Common myeloid progenitor, CD34-positive (primary cell): ENCODE results near the gene SLC28A3. TPM values are rescaled to one million over a fixed set of nuclear protein-coding genes. Genes with fewer than 3 reads are reported as not detected.
"Not testable (repeated sequence)": the region's sequence is repeated elsewhere in the genome, so short reads cannot be mapped to it uniquely, and the experiment has no call there.

Source experiments
- CTCF ChIA-PET: fragments of 350-600 bp; sonication (Branson Sonifier 250); formaldehyde crosslinking; loops from one replicate; lab custom pipeline; 2021; ENCODE audit warnings: antibody characterized with exemption; lab: Charles Lee
- POLR2A ChIA-PET: fragments of 350-600 bp; sonication (Branson Sonifier 250); formaldehyde crosslinking; loops from one replicate; lab custom pipeline; 2021; ENCODE audit warnings: antibody characterized with exemption; lab: Charles Lee
- DNase-seq, 3 donors: peaks; one replicate each; pipeline versions ENCODE4 v3.0.0 to v3.0.0-alpha.2; 2013
- H3K27ac ChIP-seq, 2 experiments: 1 replicate in 1 of 2; 2 replicates in 1 of 2; pipeline ENCODE4 v1.7.0; 2013; ENCODE audit warnings: inconsistent platforms in 2 of 2, low read length in 2 of 2, mild to moderate bottlenecking in 2 of 2, low read depth in 1 of 2, moderate library complexity in 1 of 2; ENCODE audit not compliant: severe bottlenecking in 2 of 2, insufficient read depth in 1 of 2, poor library complexity in 1 of 2
- H3K27me3 ChIP-seq, 5 experiments: replicated peaks in 2 of 5; 1 replicate in 3 of 5; 2 replicates in 2 of 5; pipeline versions ENCODE4 v1.6.1 to v1.7.0; 2013; ENCODE audit warnings: low read length in 4 of 5, mild to moderate bottlenecking in 2 of 5, moderate library complexity in 2 of 5, inconsistent platforms in 1 of 5; ENCODE audit not compliant: insufficient read depth in 5 of 5, control insufficient read depth in 4 of 5
- H3K36me3 ChIP-seq, 4 experiments: 1 replicate in 2 of 4; 2 replicates in 2 of 4; pipeline versions ENCODE4 v1.6.1 to v1.7.0; 2013; ENCODE audit warnings: low read length in 3 of 4, control low read depth in 1 of 4, mild to moderate bottlenecking in 1 of 4; ENCODE audit not compliant: control insufficient read depth in 4 of 4, insufficient read depth in 4 of 4
- H3K4me1 ChIP-seq, 4 experiments: 1 replicate in 3 of 4; 2 replicates in 1 of 4; pipeline versions ENCODE4 v1.6.1 to v1.7.1; 2013; ENCODE audit warnings: low read length in 3 of 4, mild to moderate bottlenecking in 3 of 4, control low read depth in 1 of 4, inconsistent platforms in 1 of 4, moderate library complexity in 1 of 4; ENCODE audit not compliant: control insufficient read depth in 4 of 4, insufficient read depth in 4 of 4; ENCODE audit errors: control extremely low read depth in 1 of 4
- H3K4me3 ChIP-seq, 7 experiments: 1 replicate in 4 of 7; 2 replicates in 3 of 7; pipeline versions ENCODE4 v1.5.1 to v1.7.0; 2013; ENCODE audit warnings: mild to moderate bottlenecking in 7 of 7, low read length in 6 of 7, moderate library complexity in 6 of 7, inconsistent platforms in 2 of 7, low read depth in 2 of 7, control low read depth in 1 of 7; ENCODE audit not compliant: insufficient read depth in 4 of 7, control insufficient read depth in 1 of 7; ENCODE audit errors: extremely low read depth in 1 of 7
- H3K9me3 ChIP-seq, 5 experiments: 1 replicate in 4 of 5; 2 replicates in 1 of 5; pipeline versions ENCODE4 v1.6.1 to v1.7.1; 2013; ENCODE audit warnings: low read length in 4 of 5, mild to moderate bottlenecking in 2 of 5, inconsistent platforms in 1 of 5, low read depth in 1 of 5, moderate library complexity in 1 of 5; ENCODE audit not compliant: control insufficient read depth in 4 of 5, insufficient read depth in 2 of 5; ENCODE audit errors: control extremely low read depth in 1 of 5
- WGBS: methylation state at CpG from one replicate; pipeline ENCODE4 v1.1.5; 2013; ENCODE audit not compliant: insufficient coverage; 5-methylcytosine and 5-hydroxymethylcytosine counted together
- polyA plus RNA-seq: library from polyadenylated mRNA; unstranded; fragments of 120-200 nt; gene quantifications from one replicate; pipeline ENCODE4 v1.2.1, GENCODE V29; 2013

The SLC28A3 gene, protein sequence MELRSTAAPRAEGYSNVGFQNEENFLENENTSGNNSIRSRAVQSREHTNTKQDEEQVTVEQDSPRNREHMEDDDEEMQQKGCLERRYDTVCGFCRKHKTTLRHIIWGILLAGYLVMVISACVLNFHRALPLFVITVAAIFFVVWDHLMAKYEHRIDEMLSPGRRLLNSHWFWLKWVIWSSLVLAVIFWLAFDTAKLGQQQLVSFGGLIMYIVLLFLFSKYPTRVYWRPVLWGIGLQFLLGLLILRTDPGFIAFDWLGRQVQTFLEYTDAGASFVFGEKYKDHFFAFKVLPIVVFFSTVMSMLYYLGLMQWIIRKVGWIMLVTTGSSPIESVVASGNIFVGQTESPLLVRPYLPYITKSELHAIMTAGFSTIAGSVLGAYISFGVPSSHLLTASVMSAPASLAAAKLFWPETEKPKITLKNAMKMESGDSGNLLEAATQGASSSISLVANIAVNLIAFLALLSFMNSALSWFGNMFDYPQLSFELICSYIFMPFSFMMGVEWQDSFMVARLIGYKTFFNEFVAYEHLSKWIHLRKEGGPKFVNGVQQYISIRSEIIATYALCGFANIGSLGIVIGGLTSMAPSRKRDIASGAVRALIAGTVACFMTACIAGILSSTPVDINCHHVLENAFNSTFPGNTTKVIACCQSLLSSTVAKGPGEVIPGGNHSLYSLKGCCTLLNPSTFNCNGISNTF
- polyA plus RNA-seq = 0.05 TPM

DNA sequence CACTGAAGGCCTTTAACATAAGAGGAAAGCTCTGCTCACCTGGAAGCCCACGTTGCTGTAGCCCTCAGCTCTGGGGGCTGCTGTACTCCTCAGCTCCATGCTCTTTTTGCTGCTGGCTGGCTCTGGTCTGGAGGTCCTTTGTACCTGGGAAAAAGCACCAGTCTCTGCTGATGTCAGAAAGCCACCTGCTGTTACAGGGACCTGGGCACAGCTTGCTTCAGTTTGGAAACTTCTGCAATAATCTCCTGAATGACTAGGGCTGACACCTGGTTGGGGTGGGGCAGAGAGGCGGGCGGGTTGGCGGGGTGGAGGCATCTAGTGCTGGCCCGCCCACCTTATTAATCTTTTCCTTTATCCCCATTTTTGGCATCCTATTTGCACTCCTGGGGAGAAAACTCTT is at the start of gene SLC28A3:
SLC28A3 (minus strand) TSS at position 224 of the 400 bp plus-strand sequence; CDS start at position 99, 125 bp downstream.
- H3K4me3 ChIP-seq = no peak within 1 kb of the TSS
- H3K36me3 ChIP-seq = no peaks in the 10 kb centered on the region
- 100% methylated on average over 2 of the region's 5 CpGs for WGBS
- H3K27ac ChIP-seq = no peak within 1 kb of the TSS
- ChIA-PET POLR2A (no interaction called here), CTCF (interaction anchor here (1.2 kb wide), 1 partner anchor 46 kb away, joined by 5 read pairs; no protein-coding TSS in a partner anchor)
- no peaks in the 10 kb centered on the region for H3K4me1 ChIP-seq
- no peak for DNase-seq
- H3K27me3 ChIP-seq = no peaks in the 10 kb centered on the region
- no peaks in the 10 kb centered on the region for H3K9me3 ChIP-seq

DNA sequence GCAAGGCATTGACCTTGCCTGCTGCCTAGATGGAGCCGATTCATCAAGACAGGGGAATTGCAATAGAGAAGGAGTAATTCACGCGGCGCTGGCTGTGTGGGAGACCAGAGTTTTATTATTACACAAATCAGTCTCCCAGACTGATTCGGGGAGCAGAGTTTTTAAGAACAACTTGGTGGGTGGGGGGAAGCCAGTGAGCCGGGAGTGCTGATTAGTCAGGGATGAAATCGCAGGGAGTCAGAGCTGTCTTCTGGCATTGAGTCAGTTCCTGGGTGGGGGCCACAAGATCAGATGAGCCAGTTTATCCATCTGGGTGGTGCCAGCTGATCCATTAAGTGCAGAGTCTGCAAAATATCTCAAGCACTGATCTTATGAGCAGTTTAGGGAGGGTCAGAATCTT is 49.7 kb upstream of the SLC28A3 start:
- H3K27ac ChIP-seq, DNase-seq, POLR2A ChIA-PET, CTCF ChIA-PET, H3K4me3 ChIP-seq, H3K4me1 ChIP-seq, H3K27me3 ChIP-seq, H3K36me3 ChIP-seq, H3K9me3 ChIP-seq: not testable (repeated sequence)
- 95% methylated on average over 3 of the region's 7 CpGs for WGBS

DNA sequence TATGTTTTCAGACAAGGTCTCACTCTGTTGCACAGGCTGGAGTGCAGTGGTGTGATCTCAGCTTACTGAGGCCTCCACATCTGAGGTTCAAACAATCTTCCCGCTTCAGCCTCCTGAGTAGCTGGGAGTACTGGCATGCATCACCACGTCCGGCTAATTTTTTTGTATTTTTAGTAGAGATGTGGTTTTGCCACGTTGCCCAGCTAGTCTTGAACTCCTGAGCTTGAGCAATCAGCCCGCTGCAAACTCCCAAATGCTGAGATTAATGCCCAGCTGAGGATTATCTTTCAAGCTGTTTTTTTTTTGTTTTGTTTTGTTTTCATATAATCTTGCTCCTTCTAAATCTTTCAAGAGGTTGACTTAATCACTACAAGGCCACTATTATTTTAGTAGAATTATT is 47.3 kb upstream of the SLC28A3 start:
- ChIA-PET POLR2A (no interaction called here), CTCF (interaction anchor here (1.9 kb wide), 1 partner anchor 9 kb away, joined by 13 read pairs; no protein-coding TSS in a partner anchor)
- DNase-seq = no peak
- Histone ChIP-seq H3K4me3 (no peak overlapping the region), H3K27me3 (no peaks in the 10 kb centered on the region), H3K36me3 (no peaks in the 10 kb centered on the region), H3K9me3 (no peaks in the 10 kb centered on the region), H3K4me1 (peaks cover 0 to 2% (median 0%) of the 10 kb centered on the region in 4 experiments), H3K27ac (no peak overlapping the region)
- WGBS = no CpG with 5 or more reads among the region's 5 CpGs

DNA sequence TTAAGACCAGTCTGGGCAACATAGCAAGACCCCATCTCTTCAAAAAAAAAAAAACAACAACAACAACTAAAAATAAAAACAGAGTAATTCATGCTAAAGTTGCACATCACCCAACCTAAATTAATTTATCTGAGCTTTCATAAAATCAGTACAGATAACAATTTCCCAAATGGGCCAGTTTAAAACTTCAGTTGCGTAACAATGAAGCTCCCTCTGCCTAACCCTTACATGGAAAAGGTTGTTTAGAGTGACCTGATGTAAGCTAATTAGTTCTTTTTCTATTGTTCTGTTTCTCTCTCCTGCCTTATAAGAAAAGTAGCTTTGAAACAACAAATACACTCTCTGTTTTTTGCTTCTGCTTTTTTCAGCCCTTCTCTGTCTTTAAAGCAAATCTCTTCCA is 46.2 kb upstream of the SLC28A3 start:
- DNase-seq = no peak
- WGBS = 100% methylated on average over 1 of the region's 1 CpG
- H3K9me3 ChIP-seq = no peaks in the 10 kb centered on the region
- no peaks in the 10 kb centered on the region for H3K27me3 ChIP-seq
- ChIA-PET POLR2A (no interaction called here), CTCF (interaction anchor here (1.1 to 1.9 kb wide), 2 partner anchors 10 to 18 kb away, joined by 4 to 13 read pairs; no protein-coding TSS in a partner anchor)
- H3K27ac ChIP-seq = no peak overlapping the region
- H3K4me1 ChIP-seq = peaks cover 0 to 2% (median 0%) of the 10 kb centered on the region in 4 experiments
- no peak overlapping the region for H3K4me3 ChIP-seq
- H3K36me3 ChIP-seq = no peaks in the 10 kb centered on the region

DNA sequence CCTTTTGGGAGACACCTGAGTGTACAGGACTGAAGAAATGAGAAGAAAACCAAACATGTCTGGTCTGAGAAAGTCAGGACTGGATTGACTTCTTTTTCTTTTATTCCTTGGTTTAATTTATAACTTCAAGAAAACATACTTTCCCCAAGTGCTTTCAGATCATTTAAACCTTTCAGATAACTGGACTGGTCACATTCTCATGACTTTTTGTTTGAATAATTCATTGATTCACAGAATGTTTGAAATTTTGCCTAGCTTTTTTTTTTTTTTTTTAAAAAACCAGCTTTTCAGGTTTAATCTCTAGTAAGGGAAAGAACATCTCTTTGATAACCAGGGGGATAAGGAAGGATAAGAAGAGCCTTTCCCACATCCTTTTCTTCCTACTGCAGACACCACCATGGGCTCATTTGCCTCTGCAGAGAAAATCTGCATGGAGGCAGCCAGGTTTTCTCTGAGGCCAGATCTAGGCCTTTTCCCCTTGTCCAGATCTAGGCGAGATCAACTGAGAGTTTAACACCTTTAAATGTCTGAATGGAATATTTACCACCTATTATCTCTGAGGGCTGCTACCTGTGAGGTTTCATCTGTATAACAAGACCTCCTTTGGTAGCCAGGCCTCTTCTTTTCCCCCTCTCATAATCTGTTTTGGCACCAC is 45.0 kb upstream of the SLC28A3 start:
- Histone ChIP-seq H3K27ac (no peak overlapping the region), H3K36me3 (no peaks in the 10 kb centered on the region), H3K4me3 (no peak overlapping the region), H3K9me3 (no peaks in the 10 kb centered on the region), H3K27me3 (no peaks in the 10 kb centered on the region), H3K4me1 (peaks cover 0 to 2% (median 0%) of the 10 kb centered on the region in 4 experiments)
- DNase-seq = no peak
- CTCF ChIA-PET = interaction anchor here (0.8 kb wide), 1 partner anchor 12 kb away, joined by 3 read pairs; no protein-coding TSS in a partner anchor
- POLR2A ChIA-PET = no interaction called here
- 50% methylated on average over 1 of the region's 1 CpG for WGBS

DNA sequence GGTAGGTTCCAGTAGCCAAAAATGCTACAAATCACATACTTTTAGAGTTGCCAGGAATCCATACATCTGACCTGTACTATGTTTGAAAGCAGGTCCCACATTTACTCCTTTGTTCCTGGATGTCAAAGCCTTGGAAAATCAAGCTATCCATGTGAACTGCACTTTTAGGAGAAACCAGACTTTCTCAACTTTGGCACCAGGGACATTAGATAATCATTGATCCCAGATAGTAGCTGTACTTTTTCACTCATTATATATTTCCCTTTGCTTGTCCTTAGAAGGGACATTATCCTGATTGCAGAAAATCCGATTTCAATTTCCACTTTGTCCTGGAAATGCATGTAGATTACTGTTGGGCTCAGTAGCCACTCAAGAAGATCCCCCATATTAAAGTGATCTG is 44.1 kb upstream of the SLC28A3 start:
- no peaks in the 10 kb centered on the region for H3K27me3 ChIP-seq
- ChIA-PET CTCF (interaction anchor here (0.8 kb wide), 1 partner anchor 13 kb away, joined by 3 read pairs; no protein-coding TSS in a partner anchor), POLR2A (interaction anchor here (0.6 kb wide), 1 partner anchor 9 kb away, joined by 3 read pairs; no protein-coding TSS in a partner anchor)
- no peaks in the 10 kb centered on the region for H3K9me3 ChIP-seq
- no CpG with 5 or more reads among the region's 1 CpG for WGBS
- no peak overlapping the region for H3K4me3 ChIP-seq
- H3K4me1 ChIP-seq = peaks cover 0 to 2% (median 0%) of the 10 kb centered on the region in 4 experiments
- no peak for DNase-seq
- no peak overlapping the region for H3K27ac ChIP-seq
- no peaks in the 10 kb centered on the region for H3K36me3 ChIP-seq
